Testis (tissue), 2 donors: ENCODE results near the gene DOCK6.

Source experiments
- POLR2A ChIP-seq: fragments of 450-650 bp; IDR thresholded peaks from one replicate; pipeline ENCODE4 v1.6.1; 2017; ENCODE audit warnings: antibody characterized with exemption, mild to moderate bottlenecking, moderate library complexity
- TF ChIP-seq, protein P1 (sequence below), 3 experiments: fragments of 450-650 bp in 2 of 3; fragments of 200-600 bp in 1 of 3; sonication (generic) in 1 of 3; IDR thresholded peaks; one replicate each; pipeline ENCODE4 v1.5.1; 2016 to 2019; ENCODE audit warnings: antibody characterized with exemption in 3 of 3, mild to moderate bottlenecking in 2 of 3, moderate library complexity in 1 of 3

- TF ChIP-seq, protein P1, sequence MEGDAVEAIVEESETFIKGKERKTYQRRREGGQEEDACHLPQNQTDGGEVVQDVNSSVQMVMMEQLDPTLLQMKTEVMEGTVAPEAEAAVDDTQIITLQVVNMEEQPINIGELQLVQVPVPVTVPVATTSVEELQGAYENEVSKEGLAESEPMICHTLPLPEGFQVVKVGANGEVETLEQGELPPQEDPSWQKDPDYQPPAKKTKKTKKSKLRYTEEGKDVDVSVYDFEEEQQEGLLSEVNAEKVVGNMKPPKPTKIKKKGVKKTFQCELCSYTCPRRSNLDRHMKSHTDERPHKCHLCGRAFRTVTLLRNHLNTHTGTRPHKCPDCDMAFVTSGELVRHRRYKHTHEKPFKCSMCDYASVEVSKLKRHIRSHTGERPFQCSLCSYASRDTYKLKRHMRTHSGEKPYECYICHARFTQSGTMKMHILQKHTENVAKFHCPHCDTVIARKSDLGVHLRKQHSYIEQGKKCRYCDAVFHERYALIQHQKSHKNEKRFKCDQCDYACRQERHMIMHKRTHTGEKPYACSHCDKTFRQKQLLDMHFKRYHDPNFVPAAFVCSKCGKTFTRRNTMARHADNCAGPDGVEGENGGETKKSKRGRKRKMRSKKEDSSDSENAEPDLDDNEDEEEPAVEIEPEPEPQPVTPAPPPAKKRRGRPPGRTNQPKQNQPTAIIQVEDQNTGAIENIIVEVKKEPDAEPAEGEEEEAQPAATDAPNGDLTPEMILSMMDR (IDR thresholded peaks at IDR 0.05): no peak
- TF ChIP-seq POLR2A: no peak
These were observed 7.1 kb upstream of the DOCK6 start for GRCh38 chr19:11269408-11269807.
